ENCODE measurements around the gene KIF3A.

Gene KIF3A

DNA sequence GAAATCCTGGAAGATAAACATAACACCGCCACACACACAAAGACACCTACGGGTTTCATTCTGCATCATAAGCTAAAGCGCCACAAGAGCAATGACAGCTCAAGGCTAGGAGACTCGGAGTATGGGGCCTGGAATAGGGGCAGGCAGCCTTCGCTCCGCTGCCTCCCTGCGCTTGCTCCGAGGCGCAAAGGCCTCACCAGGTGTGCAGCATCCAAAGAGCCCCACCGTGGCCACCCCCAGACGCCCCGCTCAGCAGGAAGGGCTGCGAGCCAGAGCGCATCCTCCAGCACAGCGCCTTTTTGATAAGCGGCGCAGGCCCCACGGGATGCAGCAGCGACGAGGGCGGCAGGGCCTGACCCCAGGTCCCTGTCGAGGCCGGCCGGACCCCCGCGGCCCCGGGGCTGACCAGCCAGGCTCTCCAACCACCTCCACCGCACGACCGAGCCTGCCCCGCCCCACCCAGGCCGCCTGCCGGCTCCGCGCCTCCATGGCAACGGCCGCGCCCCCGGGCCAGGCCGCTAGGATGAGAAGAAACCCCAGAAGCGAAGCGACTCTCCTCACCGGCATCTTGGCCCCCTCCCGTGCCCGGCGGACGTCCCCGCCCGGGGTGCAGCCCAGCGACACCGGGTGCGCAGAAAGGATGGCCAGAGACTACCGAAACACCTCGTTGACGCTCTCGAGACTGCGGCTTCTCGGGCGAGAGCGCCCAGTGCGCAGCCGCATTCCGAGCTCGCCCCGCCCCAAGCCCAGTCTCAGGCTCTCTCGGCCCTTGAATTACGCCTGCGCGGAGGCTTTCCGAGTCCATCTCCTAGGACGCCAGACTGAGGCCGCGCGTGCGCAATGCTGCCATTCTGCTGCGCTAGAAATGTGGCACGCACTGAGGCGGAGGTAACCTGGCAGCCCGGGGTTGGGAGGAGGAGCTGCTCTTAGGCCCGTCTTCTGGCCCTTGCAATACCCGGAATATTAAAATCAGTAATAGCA is at the start of gene KIF3A:
TSS of gene KIF3A (minus strand) at position 694 of the 981 bp plus-strand sequence. CDS start at position 567, 127 bp downstream.
- peak; percentile 98 to 99 for DNase-seq

DNA sequence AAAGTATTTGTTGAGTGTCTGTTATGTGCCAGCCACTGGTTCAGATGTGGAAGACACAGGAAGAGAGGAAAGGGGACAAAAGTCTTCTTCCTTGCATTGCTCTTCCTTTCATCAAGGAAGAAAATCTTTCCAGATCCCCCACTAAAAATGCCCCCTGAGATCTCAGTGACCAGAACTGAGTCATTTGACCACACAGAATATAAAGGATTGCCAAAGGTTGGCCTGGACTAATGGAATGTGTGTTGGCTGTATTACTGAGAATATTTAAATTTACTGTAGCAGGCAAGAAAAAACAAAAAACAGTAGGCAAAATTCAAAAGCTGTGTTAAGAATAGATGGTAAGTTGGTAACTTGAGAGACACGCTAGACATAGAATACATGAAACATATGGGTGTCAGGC is 49.7 kb upstream of the KIF3A start:
- no peak for DNase-seq

DNA sequence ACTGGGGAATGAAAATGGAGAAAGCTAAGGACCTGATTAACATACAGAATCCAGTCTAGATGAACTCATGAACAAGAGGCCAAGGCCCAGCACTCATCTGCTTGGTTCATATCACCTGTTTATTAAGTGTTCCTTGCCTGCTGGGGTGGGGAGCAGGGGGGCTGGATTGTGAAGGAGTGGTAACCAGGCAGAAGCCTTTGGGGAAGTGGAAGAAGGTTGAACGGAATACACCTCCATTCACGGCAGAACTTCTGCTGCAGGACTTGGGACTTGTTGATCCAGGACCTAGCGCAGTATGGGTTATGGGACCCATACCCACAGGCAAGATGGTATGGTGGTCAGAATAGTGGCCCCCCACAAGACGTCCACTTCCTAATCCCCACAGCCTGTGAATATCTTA is 48.5 kb upstream of the KIF3A start:
- no peak for DNase-seq

DNA sequence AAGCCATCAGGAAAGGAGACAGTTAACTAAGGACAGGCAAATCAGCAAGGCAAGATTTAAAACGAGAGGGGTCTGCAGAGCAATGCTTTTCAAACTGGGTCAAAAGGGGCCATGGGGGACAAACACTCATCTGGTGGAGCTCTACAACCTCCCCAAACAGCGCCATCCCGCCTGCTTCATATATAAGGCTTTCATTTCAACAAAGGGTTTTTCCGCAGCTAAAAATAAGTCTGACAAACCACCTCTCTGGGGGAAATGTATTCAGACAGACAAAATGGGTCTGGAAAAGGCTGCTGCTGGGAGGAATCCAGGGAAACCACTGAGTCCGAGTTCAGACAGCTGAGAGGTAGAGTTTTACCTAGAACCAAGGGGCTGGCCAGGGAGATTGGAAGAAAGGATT is 48.0 kb upstream of the KIF3A start:
- no peak for DNase-seq

DNA sequence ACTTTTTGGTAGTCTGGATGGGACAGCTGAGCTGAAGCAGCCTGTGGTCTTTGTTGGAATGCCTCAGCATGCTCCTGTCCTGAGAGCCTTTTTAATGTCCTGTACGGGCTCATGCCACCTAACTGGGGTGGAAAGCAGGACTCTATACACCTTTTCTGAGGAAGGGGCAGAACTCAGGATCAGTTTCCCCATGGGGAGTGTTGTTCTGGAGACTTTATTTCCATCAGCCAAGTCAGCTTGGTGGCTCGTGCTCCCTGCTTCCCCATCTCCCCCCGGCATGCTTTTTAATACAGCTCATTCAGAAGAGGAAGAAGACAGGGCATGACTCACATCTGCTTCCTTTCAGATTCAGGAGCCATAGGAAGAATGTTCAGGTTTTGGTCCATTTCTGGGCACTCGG is 44.8 kb upstream of the KIF3A start:
- peak in 1 of 2 donors; percentile 11 for DNase-seq

DNA sequence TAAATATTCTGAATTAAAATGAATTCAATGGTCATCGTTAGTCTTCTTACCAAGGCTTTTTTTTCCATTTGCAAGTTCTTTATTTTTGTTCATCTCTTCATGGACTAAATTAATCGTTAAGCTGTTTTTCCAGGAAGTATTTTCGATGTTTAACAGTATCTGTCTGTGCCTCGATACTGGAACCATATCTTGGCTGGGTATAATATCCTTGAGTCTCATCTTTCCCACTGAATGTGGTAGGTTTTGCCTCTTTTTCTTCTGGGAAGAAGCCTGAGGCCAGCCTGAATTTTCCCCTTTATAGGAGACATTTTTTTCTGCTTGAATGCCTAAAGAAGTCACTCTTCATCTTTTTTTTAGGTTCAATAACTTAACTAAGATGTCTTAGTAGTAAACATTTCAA is 43.7 kb upstream of the KIF3A start:
- no peak for DNase-seq

DNA sequence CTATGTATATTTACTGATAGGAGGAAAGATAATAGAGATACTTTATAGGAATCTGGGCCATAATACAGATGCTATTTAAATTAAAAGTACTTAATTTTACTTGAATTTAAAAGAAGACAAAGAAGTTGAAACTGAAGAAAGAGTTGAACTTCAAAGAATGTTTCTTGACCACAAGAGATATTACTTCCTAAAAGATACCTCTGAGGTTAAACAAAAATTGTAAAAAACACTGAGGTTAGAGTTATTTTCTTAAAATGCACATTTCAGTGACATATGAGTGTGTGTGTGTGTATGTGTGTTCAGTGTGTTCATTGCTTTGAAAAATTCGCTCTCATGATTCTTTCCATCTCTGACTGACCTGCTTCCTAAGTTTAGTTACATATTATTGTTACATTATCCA is 43.2 kb upstream of the KIF3A start:
- DNase-seq: peak in 1 of 2 donors; percentile 14

DNA sequence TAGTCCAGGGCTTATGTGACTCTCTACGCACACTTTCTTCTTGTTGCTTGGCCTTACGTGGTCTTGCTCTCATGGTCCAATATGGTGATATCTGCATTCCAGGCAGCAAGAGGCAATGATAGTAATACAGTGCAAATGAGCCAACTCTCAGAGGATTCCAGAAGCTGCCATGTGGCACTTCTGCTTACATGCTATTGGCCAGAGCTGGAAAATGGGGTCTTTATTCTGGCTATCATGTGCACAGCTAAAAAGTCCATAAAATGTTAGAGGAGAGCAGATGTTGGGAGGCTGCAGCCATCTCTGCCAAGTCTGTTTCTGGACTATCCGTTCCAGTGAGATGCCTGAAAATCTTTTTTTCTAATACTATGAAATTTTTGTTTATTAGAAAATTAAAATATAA is 42.6 kb upstream of the KIF3A start:
- DNase-seq: no peak

DNA sequence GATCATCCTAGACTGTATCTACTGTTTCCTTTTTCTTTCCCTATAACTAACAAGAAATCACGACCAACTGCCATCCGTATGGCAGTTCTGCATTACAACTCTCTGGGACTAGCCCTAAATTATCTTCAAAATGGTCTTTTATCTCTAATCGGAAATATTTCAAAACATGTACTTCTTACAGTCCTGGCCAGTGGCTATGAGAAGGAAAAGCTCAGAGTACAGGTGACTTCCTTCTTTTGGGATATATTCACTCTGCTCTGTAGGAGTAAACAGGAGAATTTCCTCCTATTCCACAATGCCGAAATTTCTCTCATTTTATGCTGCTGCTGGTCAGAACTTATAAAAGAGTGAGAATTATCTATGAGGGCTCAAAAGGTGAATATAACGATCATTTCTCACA is 41.5 kb upstream of the KIF3A start:
- DNase-seq: no peak

DNA sequence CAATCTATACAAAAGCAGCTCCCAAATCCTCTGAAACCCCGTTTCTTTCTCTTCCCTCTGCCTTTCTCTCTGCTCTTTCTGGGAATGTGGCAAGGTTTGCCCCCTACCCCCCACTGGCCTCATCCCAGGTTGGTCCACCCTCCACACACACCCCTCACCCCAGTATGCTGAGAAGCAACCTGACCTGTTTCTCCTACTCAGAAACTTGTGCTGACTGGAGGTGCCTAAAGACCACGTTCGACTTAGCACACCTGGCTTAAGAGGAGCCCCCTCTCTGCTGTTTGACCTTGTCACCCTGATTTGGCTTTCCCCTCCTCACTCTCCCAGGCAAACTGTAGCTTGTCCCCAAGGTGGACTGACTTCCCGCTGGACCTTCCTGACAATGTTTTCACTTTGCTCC is 40.8 kb upstream of the KIF3A start:
- no peak for DNase-seq

DNA sequence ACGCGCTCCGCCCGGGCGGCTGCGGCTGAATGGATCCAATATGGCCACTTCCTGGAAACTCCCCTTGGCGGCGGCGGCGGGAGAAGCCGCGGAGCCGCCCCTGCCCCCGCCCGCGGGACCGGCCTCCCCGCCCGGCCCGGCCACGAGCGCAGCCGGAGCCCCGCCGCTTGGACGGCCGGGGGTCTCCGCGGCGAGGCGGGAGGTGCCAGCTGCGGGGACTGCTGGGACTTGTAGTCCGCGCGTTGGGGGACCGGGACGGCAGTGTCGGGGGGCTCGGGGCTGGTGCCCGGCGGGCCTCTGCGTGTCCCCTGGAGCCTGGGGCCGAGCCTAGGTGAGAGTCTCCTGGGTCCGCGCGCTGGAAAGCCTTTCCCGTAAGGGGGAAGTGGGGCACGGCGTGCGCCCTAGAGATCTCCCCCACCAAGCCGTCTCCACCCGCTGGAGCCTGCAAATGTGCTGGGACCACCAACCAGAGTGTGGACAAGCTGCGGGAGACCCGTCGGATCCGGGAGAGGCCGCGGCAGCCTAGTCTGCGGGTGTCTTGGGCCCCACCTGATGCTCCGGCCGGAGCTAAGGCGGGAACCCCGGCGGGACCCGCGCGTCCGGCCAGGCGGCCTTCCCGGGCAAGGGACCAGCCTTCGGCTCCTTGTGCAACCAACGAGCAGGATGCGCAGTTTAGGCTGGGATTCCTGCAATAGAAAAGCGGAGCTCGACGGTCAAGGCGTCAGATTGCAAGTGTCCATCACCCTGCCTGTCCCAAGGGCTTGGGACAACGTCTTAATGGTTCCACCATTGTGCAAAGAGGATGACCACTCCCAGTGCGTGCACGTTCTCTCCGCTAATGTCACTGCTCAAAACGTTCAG is 40.1 kb upstream of the KIF3A start, which contains the start of gene SEPTIN8:
TSS of gene SEPTIN8 (minus strand) at position 31 of the 861 bp plus-strand sequence. CDS start 102 bp downstream, outside the sequence.
- DNase-seq: peak; percentile 26 to 50

DNA sequence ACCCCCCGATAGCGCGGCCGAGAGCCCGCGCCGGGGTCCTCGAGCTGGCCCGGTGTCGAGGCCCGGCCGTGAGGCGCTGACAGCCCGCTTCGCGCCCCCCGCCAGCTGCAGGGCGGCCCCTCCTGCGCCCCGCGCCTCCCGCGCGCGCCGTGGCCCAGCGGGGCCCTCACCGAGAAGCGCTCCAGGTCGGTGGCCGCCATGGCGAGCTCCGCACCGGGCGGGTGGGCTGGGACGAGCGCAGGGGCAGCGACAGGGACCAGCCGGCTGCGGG is 39.5 kb upstream of the KIF3A start:
- DNase-seq: no peak

DNA sequence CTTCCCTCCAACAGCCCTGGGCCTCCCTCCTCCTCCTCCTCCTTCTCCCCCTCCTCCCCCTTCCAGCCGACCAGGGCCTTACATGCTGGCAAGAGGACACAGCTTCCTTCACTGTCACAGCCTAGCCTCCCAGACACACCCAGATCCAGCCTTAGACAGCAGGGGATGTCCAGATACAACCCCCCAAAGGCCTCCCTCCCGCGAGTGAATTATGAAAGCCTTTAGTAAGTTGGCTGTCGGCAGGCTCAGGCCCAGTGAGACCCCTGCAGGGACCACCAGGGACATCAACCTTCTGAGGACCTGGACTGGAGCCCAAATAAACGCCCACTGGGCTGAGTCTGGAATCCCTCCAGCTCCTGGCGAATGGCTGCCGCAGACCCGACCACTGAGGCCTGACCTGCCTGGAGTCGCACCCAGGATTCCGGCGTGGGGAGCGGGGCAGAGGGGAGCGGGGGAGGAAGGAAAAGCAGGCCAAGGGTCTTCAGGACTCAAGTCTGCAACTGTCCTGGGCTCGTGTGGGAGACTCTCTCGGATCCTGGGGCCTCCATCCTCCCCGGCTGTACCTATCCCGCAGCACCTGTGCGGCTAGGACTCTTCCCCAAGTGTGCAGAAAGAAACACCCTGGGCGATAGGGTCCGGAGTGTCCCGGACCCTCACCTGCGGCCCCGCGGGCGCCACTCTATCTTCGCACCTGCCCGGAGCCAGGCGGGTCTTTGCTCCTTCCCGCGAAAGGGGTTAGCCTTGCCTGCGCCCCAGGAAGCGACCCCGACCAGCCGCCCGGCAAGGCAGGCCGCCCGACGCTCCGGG is 39.0 kb upstream of the KIF3A start:
- DNase-seq: no peak

DNA sequence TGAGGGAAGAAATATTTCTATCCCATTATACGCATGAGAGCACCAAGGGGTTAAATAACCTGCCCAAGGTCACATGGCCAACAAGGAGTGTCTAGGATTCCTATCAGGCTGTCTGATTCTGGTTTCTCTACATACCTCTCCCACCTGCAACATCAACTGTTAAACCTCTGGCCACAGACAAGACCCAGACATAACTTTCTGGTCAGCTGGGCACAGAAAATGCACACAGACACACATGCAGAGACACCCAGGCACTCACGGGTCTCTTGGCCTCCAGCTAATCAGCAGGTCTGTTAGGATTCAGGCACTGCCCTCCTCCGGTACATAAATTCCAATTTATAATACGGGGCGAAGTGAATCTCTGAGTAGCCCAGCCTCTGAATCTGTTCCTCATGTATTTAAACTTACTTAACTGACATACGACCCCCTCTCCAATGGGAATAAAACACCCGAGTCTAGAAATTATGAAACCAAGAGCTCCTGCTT is 38.2 kb upstream of the KIF3A start:
- no peak for DNase-seq

DNA sequence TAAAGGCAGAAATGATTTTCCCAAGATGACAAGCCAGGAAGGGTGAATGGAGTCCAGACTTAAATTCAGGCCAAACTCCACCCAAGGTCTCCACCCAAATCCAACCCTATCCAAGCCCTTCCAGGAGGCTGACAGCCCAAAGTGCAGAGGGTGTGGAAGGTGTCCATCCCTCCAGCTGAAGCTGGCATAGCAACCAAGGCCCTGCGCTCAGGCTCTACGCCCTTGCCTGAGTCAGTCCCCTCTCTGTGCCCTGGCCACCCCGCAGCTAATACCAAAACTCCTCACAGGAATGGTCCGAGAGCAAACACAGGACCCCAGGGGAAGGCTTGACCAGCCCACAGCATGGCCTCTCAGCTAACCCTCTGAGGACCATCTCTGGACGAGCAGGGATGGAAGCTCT is 37.5 kb upstream of the KIF3A start:
- no peak for DNase-seq

DNA sequence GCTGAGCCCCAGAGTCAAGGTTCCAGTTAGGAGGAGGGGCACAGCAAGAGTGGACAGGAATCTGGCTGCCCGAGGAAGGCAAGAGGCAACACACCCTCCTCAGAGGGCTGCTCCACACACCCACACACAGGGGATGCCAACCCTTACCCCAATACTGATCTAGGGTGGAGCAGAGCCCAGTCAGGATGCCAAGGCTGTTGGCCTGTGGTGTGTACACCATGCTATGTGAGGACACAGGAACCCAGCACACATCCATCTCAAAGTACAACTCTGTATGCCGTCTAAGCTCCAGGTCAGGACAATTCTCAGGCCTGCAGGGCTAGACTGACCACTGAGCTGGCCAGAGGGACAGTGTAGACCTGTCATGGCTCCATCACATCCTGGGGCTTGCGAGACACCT is 37.1 kb upstream of the KIF3A start:
- no peak for DNase-seq

DNA sequence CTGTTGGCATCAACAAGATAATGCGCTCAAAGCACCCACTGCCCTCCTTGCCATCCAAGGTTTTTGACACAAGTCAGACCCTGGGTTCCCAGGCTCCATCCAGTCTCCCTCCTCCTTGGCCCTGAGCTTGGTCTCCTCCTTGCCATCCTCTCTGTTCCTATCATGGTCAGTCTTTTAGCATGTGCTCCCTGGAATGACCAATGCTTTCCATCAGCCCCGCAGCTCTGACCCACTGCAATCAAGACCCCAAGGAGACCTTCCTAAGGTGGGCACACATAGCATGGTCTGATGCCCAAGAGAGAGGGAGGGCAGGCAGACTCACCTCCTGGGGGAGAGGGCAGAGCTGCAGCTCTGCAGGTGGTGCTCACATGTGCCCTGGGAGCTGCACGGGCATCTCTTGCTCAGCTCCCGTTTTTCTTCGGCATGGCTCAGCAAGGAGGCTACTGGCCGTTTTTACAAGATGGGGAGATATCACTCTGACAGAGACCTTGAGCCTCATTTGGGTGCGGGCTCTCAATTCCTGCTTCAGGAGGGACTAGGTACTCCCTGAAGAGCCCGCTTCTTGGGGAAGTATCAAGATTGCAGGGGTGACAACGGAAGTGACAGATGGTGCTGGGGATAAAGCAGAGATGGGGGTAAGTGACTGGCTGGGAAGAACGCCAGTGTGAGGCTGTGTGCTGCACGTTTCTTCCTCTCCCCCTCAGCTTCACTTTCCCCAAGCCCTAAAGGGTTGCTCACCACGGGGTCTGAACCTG is 36.4 kb upstream of the KIF3A start:
- no peak for DNase-seq

DNA sequence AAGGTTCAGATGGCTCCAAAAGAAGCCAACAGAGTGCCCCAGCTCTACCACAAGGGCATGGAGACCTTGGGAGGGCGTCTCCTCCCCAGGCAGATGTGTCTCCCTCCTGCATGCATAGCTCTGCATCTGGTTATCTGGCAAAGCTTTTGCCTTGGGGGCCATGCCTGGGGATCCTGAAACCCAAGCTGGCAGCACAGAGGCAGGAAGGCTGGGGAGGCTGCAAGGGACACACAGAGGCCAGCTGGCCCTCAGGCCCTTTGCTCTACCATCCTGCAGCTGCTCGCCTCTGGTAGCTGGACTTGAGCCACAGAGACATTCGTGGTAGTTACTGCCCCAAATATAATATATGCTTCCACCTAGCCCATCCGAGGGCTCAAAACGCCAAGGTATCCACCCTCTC is 35.8 kb upstream of the KIF3A start:
- no peak for DNase-seq

DNA sequence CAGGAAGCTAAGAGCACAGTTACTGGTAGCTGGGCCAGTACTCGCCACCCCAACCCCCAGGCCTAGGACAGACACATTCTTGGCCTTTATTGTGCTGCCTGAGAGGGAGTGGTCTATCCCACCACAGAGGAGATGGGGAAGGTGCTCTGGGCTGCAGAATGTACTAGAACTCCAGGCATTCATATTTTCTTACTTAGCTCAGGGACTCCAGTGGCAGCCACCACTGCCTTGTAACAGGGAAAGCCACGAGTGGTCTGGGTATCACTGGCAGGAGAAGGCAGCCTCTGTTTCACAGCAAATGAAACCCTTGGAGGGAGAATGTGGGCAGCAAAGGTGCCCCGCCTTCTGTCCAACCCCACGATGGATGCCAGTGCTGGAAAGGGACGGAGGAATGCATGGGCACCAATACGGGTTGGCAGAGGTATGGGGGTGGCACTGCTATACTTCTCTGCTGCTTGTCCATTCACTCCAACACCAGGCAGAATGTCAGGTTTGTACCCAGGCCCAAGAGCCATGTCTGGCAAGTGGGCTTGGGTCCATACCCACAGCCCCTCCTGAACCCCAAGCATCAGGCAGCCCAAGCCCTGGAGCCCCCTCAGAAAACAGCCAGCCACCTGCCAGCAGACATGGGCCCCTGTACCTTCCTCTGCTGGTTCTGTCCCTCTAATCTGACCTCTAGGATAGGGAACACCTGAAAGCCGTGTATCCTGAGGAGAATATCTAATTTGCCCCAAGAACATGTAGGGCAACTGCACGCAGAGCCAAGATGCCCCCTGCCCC is 35.1 kb upstream of the KIF3A start:
- no peak for DNase-seq

DNA sequence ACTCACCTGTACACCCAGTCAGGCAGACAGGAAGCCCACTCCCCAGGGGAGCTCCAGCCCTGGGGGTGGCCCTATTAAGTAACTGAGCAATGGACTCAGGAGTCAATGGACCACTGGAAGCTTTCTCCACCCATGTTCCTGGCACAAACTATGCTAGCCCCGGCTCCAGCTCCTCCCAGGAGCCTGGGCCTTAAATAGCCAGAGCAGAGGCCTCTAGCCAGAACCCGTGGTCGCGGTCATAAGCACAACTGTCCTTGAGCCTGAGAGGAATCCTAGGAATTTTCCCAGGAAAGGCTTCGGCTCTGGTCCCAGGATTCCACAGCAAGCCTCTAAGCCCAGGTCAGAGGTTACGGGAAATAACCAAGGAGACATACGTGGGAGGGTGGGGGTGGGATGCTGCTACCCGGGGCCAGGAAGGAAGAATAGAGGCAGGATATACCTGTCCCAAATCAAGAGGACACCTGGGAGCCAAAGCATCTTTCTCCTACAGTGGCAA is 34.2 kb upstream of the KIF3A start:
- DNase-seq: no peak

Data from CD4-positive, alpha-beta T cell treated with Interleukin-4 for 1 hour (primary cell).